Measurements from ENCODE around the gene TMPRSS13. TPM values are rescaled to one million over a fixed set of nuclear protein-coding genes. Genes with fewer than 3 reads are reported as not detected.

The TMPRSS13 gene
- total and polyA plus RNA-seq, 2 donors from 2014 or later, result 1.2 to 1.9 TPM

DNA sequence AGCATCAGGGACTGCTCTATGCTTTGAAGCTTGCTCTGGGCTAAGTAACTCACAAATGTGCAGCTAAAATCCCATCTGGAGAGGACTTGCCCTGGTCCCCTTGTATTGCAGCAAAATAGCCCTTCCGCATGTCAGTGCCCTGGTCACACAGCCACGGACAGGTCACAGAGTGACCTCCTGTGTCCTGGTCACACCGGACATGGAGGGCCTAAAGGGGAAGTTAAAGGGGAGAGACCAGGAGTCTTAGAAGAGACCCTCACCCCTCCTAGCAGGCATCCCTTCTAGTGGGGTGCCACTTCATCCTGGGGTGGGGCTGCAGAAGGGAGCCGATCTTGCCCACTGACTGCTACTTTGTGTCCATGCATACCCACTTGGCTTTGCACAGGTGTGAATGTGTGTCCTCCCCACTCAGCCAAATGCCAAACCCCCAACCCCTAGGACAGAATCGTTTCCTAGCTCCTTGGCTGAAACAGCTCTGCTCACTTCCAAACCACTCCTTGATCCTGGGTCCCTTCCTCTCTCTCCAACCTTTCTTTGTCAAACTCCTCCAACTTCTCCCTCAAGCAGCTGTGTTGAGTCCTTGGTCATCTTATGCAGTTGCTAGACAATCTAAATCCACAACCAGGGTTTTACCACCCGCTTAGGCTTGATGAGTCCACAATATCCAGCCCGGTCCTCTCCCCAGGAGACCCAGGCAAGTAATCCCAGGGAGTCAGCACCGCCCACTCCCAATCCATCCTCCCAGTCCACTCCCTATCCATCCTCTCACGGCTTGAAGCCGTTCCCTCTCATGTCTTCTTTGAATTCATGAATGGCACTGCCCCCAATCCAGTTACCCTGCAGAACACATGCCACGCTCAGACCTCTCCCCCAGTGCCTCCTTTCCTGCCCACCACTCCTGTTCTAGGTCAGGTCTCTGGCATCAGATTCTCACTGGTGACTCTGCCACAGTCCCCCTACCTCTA is 49.4 kb downstream of the TMPRSS13 start:
- TF ChIP-seq, protein P1, sequence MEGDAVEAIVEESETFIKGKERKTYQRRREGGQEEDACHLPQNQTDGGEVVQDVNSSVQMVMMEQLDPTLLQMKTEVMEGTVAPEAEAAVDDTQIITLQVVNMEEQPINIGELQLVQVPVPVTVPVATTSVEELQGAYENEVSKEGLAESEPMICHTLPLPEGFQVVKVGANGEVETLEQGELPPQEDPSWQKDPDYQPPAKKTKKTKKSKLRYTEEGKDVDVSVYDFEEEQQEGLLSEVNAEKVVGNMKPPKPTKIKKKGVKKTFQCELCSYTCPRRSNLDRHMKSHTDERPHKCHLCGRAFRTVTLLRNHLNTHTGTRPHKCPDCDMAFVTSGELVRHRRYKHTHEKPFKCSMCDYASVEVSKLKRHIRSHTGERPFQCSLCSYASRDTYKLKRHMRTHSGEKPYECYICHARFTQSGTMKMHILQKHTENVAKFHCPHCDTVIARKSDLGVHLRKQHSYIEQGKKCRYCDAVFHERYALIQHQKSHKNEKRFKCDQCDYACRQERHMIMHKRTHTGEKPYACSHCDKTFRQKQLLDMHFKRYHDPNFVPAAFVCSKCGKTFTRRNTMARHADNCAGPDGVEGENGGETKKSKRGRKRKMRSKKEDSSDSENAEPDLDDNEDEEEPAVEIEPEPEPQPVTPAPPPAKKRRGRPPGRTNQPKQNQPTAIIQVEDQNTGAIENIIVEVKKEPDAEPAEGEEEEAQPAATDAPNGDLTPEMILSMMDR (IDR thresholded peaks at IDR 0.05; ENCODE audit: borderline replicate concordance, extremely low read depth, insufficient read depth), result no peak
- no peaks in the 10 kb centered on the region for H3K9me3 ChIP-seq (ENCODE audit: control insufficient read depth in 2 of 3, insufficient read depth in 1 of 3, low read length in 3 of 3)
- H3K9ac ChIP-seq (ENCODE audit: low read length in 3 of 3), result no peak overlapping the region
- FAIRE-seq (no peak), DNase-seq (peak in 1 of 5 donors; percentile 23)
- intact Hi-C loops (cut with DNase I), result no loop called here
- no peaks in the 10 kb centered on the region for H3K36me3 ChIP-seq (ENCODE audit: control insufficient read depth in 2 of 3, insufficient read depth in 3 of 3, low read length in 3 of 3)
- H3K27ac ChIP-seq (ENCODE audit: low read depth in 2 of 2, low read length in 2 of 2), result no peak overlapping the region
- H3K27me3 ChIP-seq (ENCODE audit: control insufficient read depth, insufficient read depth, low read length), result no peaks in the 10 kb centered on the region
- peaks cover 4 to 12% (median 7%) of the 10 kb centered on the region in 3 donors for H3K4me1 ChIP-seq (ENCODE audit: control insufficient read depth in 2 of 3, insufficient read depth in 2 of 3, low read depth in 1 of 3, low read length in 3 of 3)
- H3K4me3 ChIP-seq (ENCODE audit: low read length in 3 of 3), result no peak overlapping the region

DNA sequence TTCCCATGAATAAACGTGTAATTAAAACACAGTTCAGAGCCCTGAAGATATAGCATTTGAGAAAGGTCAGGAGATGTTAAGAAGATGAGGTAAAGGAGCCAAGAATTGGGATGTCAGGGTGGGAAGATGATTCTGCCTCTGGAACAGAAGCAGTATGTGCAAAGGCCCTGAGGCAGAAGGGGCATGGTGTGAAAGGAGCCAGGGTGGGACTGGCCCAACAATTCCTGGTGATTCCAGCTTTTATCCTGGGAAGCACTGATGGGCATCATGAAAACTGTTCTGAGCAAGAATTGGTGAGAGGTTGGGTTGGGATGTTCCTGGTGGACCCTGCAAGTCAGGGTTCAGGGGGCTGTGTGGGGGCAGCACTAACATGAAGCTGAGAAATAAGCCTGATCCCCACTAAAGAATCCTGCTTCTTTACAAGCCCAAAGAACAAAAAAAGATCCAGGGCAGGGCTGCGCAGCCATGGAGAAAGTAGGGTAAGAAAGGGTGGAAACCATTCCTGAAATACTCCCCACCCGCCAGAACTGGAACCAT is 50.2 kb downstream of the TMPRSS13 start:
- Histone ChIP-seq H3K9me3 (ENCODE audit: control insufficient read depth in 2 of 3, insufficient read depth in 1 of 3, low read length in 3 of 3) (no peaks in the 10 kb centered on the region), H3K27ac (ENCODE audit: low read depth in 2 of 2, low read length in 2 of 2) (no peak overlapping the region), H3K27me3 (ENCODE audit: control insufficient read depth, insufficient read depth, low read length) (no peaks in the 10 kb centered on the region), H3K4me3 (ENCODE audit: low read length in 3 of 3) (no peak overlapping the region), H3K9ac (ENCODE audit: low read length in 3 of 3) (no peak overlapping the region), H3K36me3 (ENCODE audit: control insufficient read depth in 2 of 3, insufficient read depth in 3 of 3, low read length in 3 of 3) (no peaks in the 10 kb centered on the region), H3K4me1 (ENCODE audit: control insufficient read depth in 2 of 3, insufficient read depth in 2 of 3, low read depth in 1 of 3, low read length in 3 of 3) (peaks cover 4 to 14% (median 7%) of the 10 kb centered on the region in 3 donors)
- TF ChIP-seq, protein P1 (IDR thresholded peaks at IDR 0.05; ENCODE audit: borderline replicate concordance, extremely low read depth, insufficient read depth), result no peak
- intact Hi-C loops (cut with DNase I), result no loop called here
- FAIRE-seq (no peak), DNase-seq (peak in 1 of 5 donors; percentile 24)

DNA sequence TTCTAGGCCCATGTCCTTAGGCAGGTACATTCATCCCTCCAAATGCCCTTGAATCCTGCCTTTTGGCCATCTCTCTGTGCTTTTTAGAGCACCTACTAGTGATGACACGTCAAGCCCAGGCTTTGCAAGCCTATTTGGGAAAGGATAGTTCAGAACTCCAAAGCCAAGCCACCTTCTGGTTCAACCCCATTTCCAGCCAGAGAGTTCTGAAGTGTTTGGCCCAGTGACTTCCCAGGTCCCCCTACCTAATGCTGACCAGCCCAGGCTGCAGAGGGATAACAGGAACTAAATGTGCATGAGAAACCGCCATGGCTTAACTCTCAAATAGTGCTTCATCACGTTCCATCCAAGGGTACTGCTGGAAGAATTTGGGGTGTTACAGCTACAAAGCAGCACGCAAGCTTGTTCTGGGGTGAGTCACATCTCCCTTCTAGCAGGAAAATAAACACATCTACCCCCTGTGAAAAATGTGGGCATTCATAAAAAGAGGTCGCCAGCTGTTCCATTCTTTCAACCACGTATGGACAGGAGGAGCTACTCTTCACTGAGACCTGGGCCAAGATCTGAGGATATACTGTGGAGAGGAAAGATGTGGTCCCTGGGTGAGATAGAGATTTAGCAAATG is 50.8 kb downstream of the TMPRSS13 start:
- no peaks in the 10 kb centered on the region for H3K9me3 ChIP-seq (ENCODE audit: control insufficient read depth in 2 of 3, insufficient read depth in 1 of 3, low read length in 3 of 3)
- no peak overlapping the region for H3K27ac ChIP-seq (ENCODE audit: low read depth in 2 of 2, low read length in 2 of 2)
- H3K36me3 ChIP-seq (ENCODE audit: control insufficient read depth in 2 of 3, insufficient read depth in 3 of 3, low read length in 3 of 3), result no peaks in the 10 kb centered on the region
- peaks cover 4 to 14% (median 7%) of the 10 kb centered on the region in 3 donors for H3K4me1 ChIP-seq (ENCODE audit: control insufficient read depth in 2 of 3, insufficient read depth in 2 of 3, low read depth in 1 of 3, low read length in 3 of 3)
- H3K9ac ChIP-seq (ENCODE audit: low read length in 3 of 3), result no peak overlapping the region
- TF ChIP-seq, protein P1 (IDR thresholded peaks at IDR 0.05; ENCODE audit: borderline replicate concordance, extremely low read depth, insufficient read depth), result no peak
- DNase-seq, result peak in 1 of 5 donors; percentile 23
- H3K27me3 ChIP-seq (ENCODE audit: control insufficient read depth, insufficient read depth, low read length), result no peaks in the 10 kb centered on the region
- intact Hi-C loops (cut with DNase I), result no loop called here
- no peak overlapping the region for H3K4me3 ChIP-seq (ENCODE audit: low read length in 3 of 3)
- no peak for FAIRE-seq

Data from kidney (tissue), 14 donors.